GM12878 (cell line): Measurements from ENCODE around the gene RPL29. TPM values are rescaled to one million over a fixed set of nuclear protein-coding genes. Genes with fewer than 3 reads are reported as not detected.

ENCODE experiments used
- ATAC-seq: fragments of 200-7000 bp; cut with Tn5 transposase; 3 replicates; pipeline ENCODE4 v1.9.1; 2020; ENCODE audit warnings: mild to moderate bottlenecking, moderate library complexity
- BruUV-seq: library from RNA; stranded (reverse); fragments of 400-500 nt; replicated peaks from 2 replicates; lab custom pipeline; 2021; lab: Mats Ljungman, UMichigan
- CTCF ChIA-PET: fragments of 300-600 bp; sonication (Branson Sonifier 250); formaldehyde crosslinking; extraction: SDS; loops from one replicate; lab custom pipeline; 2021; ENCODE audit warnings: inconsistent platforms; lab: Yijun Ruan, JAX
- POLR2A ChIA-PET: fragments of 350-600 bp; formaldehyde crosslinking; extraction: SDS; loops from one replicate; lab custom pipeline; 2021; ENCODE audit warnings: inconsistent platforms; lab: Charles Lee
- RAD21 ChIA-PET: fragments of 300-600 bp; sonication (Branson Sonifier 250); formaldehyde crosslinking; loops from one replicate; lab custom pipeline; 2023; ENCODE audit warnings: antibody characterized with exemption; ENCODE audit not compliant: unreplicated experiment; lab: Charles Lee
- SMC1A ChIA-PET: fragments of 300-600 bp; sonication (Branson Sonifier 250); formaldehyde crosslinking; loops from one replicate; lab custom pipeline; 2023; ENCODE audit not compliant: unreplicated experiment, uncharacterized antibody; lab: Charles Lee
- DNase-seq: peaks from one replicate; pipeline ENCODE4 v3.0.0-alpha.2; 2011; ENCODE audit warnings: low read depth, low spot score
- FAIRE-seq: peaks from 3 replicates; lab custom pipeline; 2011; peaks lifted over from hg19 to GRCh38; lab: Jason Lieb, UNC
- H2AFZ ChIP-seq: 2 replicates; pipeline ENCODE4 v1.6.0; 2011; ENCODE audit warnings: low read depth, low read length, control low read depth; ENCODE audit not compliant: control insufficient read depth
- H3K27ac ChIP-seq: 2 replicates; pipeline ENCODE4 v1.5.1; 2011; ENCODE audit warnings: control low read depth; ENCODE audit not compliant: control insufficient read depth, insufficient read depth
- H3K27me3 ChIP-seq, 2 experiments: replicated peaks in 1 of 2; 2 replicates each; pipeline versions ENCODE4 v1.6.0 to v1.6.1; 2011; ENCODE audit warnings: low read length in 1 of 2; ENCODE audit not compliant: control insufficient read depth in 2 of 2, insufficient read depth in 2 of 2
- H3K36me3 ChIP-seq, 2 experiments: 2 replicates each; pipeline ENCODE4 v1.5.1; 2011; ENCODE audit warnings: low read length in 1 of 2; ENCODE audit not compliant: control insufficient read depth in 2 of 2, insufficient read depth in 2 of 2
- H3K4me1 ChIP-seq: 2 replicates; pipeline ENCODE4 v1.6.1; 2011; ENCODE audit warnings: mild to moderate bottlenecking, low read length, moderate library complexity, mixed read lengths; ENCODE audit not compliant: control insufficient read depth, insufficient read depth
- H3K4me2 ChIP-seq: 2 replicates; pipeline ENCODE4 v1.6.0; 2011; ENCODE audit warnings: control low read depth; ENCODE audit not compliant: control insufficient read depth, insufficient read depth
- H3K4me3 ChIP-seq: fragments of 200-600 bp; sonication (generic); 2 replicates; pipeline ENCODE4 v1.5.1; 2016
- H3K79me2 ChIP-seq: 2 replicates; pipeline ENCODE4 v1.6.0; 2011; ENCODE audit warnings: low read length; ENCODE audit not compliant: control insufficient read depth, insufficient read depth
- H3K9ac ChIP-seq: 2 replicates; pipeline ENCODE4 v1.8.0; 2011; ENCODE audit warnings: low read length, control low read depth, mixed read lengths; ENCODE audit not compliant: control insufficient read depth, insufficient read depth
- H3K9me3 ChIP-seq: replicated peaks from 3 replicates; pipeline ENCODE4 v1.5.1; 2011; ENCODE audit warnings: mild to moderate bottlenecking, low read length; ENCODE audit not compliant: control insufficient read depth, insufficient read depth
- H4K20me1 ChIP-seq: 2 replicates; pipeline ENCODE4 v1.6.0; 2011; ENCODE audit not compliant: control insufficient read depth, insufficient read depth
- GATAD2B ChIP-seq: fragments of 450-650 bp; conservative IDR thresholded peaks from 2 replicates; pipeline ENCODE4 v1.6.1; 2017; ENCODE audit warnings: low read depth, mild to moderate bottlenecking, moderate library complexity
- IKZF1 ChIP-seq: fragments of 450-650 bp; conservative IDR thresholded peaks from 2 replicates; pipeline ENCODE4 v1.6.1; 2017; ENCODE audit warnings: antibody characterized with exemption, mild to moderate bottlenecking
- JUND ChIP-seq: IDR thresholded peaks from 2 replicates; pipeline ENCODE4 v1.6.1; 2012; ENCODE audit warnings: low read depth, mild to moderate bottlenecking, low read length, improper control_type of control experiment, moderate library complexity
- NFYB ChIP-seq: IDR thresholded peaks from 2 replicates; pipeline ENCODE4 v1.6.1; 2011; ENCODE audit warnings: low read depth, mild to moderate bottlenecking, low read length, improper control_type of control experiment, moderate library complexity; ENCODE audit not compliant: insufficient read depth
- NR2C1 ChIP-seq: fragments of 450-650 bp; IDR thresholded peaks from 2 replicates; pipeline ENCODE4 v1.6.1; 2017; ENCODE audit warnings: antibody characterized with exemption, mild to moderate bottlenecking, moderate library complexity
- NR2F1 ChIP-seq: fragments of 450-650 bp; conservative IDR thresholded peaks from 2 replicates; pipeline ENCODE4 v1.6.1; 2017; ENCODE audit warnings: mild to moderate bottlenecking
- POLR2AphosphoS5 ChIP-seq: IDR thresholded peaks from 2 replicates; pipeline ENCODE4 v1.6.1; 2011; ENCODE audit warnings: mild to moderate bottlenecking, low read length, inconsistent platforms
- RAD21 ChIP-seq: IDR thresholded peaks from 2 replicates; pipeline ENCODE4 v1.6.1; 2011; ENCODE audit warnings: mild to moderate bottlenecking, low read depth, low read length, moderate library complexity; ENCODE audit not compliant: insufficient read depth
- RBBP5 ChIP-seq: fragments of 200-600 bp; sonication (generic); conservative IDR thresholded peaks from 2 replicates; pipeline ENCODE4 v1.6.1; 2016
- WGBS: methylation state at CpG from one replicate; pipeline ENCODE4 v1.1.6; 2016; ENCODE audit warnings: low lambda C conversion rate; ENCODE audit not compliant: insufficient replicate concordance, insufficient coverage; ENCODE audit errors: missing lambda C conversion rate; 5-methylcytosine and 5-hydroxymethylcytosine counted together
- in situ Hi-C: fragments of 300-500 bp; cut with MboI; formaldehyde crosslinking; loops from 9 replicates; pipeline ENCODE4 v1.14.3; 2018; ENCODE audit warnings: mixed read lengths
- intact Hi-C: fragments of 100-400 bp; cut with micrococcal nuclease; formaldehyde crosslinking; loops from one replicate; pipeline ENCODE4 v1.14.2; 2022; ENCODE audit not compliant: unreplicated experiment
- polyA plus RNA-seq, 11 experiments: library from polyadenylated mRNA; depleted of rRNA in 4 of 11; unstranded in 6 of 11; stranded (reverse) in 5 of 11; fragments of >200 nt; fragmentation: Nextera tagmentation in 4 of 11; fragmentation: Illumina TruSeq in 1 of 11; extraction: Ambion mirVana in 4 of 11; extraction: Trizol in 1 of 11; gene quantifications; 1 replicate in 1 of 11; 2 replicates in 10 of 11; pipeline versions ENCODE4 v1.2.1 to v1.2.3, GENCODE V29; 2011 to 2016; ENCODE audit warnings: inconsistent platforms in 2 of 11, missing spikeins in 2 of 11, low read depth in 1 of 11
- total RNA-seq, 4 experiments: library from RNA; depleted of rRNA in 3 of 4; stranded (reverse); fragments of >200 nt in 3 of 4; fragmentation: Illumina TruSeq in 1 of 4; extraction: Trizol in 1 of 4; gene quantifications; 2 replicates each; pipeline versions ENCODE4 v1.2.1 to v1.2.3, GENCODE V29; 2013 to 2021
- TF ChIP-seq, protein P1 (sequence below): fragments of 450-650 bp; IDR thresholded peaks from 2 replicates; pipeline ENCODE4 v1.6.1; 2016; ENCODE audit warnings: mild to moderate bottlenecking
- TF ChIP-seq, protein P2 (sequence below): IDR thresholded peaks from 2 replicates; pipeline ENCODE4 v1.6.1; 2011; ENCODE audit warnings: low read depth, mild to moderate bottlenecking, low read length, moderate library complexity, borderline replicate concordance; ENCODE audit errors: extremely low read depth

The RPL29 gene
- total and polyA plus RNA-seq, 10 of the 15 experiments (the other 5 are each of a cell fraction or from before 2014, with no cell fraction given), result 1,053 to 2,477 (median 1,657) TPM

DNA sequence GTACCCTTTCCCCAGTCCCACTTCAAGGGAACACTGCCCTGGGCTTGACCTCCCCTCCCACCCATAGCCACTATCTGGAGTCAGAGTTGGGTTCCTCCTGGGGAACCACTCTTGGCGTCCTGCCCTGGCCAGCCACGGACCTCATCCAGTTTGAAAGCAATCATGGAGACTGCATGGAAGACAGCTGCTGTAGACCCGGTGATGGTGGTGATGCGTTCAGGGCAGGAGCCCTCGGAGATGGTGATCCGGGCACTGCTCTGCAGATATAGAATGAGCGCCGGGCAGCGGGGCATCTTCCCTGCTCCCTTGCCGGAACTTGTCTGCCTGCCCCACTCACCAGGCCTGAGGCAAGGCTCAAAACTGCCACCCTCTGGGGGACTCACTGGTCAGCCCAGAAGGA, 35.3 kb downstream of the RPL29 start (continued):
- TF ChIP-seq POLR2AphosphoS5, result no peak
- no peak for TF ChIP-seq NR2F1
- no peak for TF ChIP-seq NFYB
- TF ChIP-seq RBBP5, result no peak
- no peak for TF ChIP-seq RAD21
- TF ChIP-seq, protein P1, sequence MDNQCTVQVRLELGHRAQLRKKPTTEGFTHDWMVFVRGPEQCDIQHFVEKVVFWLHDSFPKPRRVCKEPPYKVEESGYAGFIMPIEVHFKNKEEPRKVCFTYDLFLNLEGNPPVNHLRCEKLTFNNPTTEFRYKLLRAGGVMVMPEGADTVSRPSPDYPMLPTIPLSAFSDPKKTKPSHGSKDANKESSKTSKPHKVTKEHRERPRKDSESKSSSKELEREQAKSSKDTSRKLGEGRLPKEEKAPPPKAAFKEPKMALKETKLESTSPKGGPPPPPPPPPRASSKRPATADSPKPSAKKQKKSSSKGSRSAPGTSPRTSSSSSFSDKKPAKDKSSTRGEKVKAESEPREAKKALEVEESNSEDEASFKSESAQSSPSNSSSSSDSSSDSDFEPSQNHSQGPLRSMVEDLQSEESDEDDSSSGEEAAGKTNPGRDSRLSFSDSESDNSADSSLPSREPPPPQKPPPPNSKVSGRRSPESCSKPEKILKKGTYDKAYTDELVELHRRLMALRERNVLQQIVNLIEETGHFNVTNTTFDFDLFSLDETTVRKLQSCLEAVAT, result no peak
- no peak for TF ChIP-seq IKZF1
- TF ChIP-seq, protein P2, sequence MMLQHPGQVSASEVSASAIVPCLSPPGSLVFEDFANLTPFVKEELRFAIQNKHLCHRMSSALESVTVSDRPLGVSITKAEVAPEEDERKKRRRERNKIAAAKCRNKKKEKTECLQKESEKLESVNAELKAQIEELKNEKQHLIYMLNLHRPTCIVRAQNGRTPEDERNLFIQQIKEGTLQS, result no peak

DNA sequence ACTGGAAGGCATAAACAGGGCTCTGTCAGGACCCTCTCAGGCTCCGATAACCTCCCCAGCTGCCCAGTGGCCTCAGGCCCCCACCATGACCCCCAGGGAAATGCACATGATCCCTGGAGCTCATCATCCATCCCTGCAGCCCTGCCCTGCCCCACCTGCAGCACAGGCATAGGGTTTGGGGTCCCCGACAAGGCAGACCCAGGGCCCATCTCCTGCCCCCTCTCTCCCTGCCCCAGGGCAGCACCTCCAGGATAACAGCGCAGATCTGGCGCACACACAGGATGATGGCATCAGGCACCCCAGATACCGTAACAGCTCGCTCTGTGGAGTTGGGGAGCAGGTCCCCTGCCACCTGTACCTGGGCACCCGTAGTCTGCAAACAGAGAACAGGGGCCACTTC, 36.0 kb downstream of the RPL29 start:
- Histone ChIP-seq H2AFZ (no peak overlapping the region), H4K20me1 (no peaks in the 10 kb centered on the region), H3K9me3 (no peaks in the 10 kb centered on the region), H3K4me1 (no peaks in the 10 kb centered on the region), H3K4me2 (no peak overlapping the region), H3K79me2 (no peaks in the 10 kb centered on the region), H3K9ac (no peak overlapping the region), H3K27ac (no peak overlapping the region), H3K27me3 (peaks cover 0 to 5% of the 10 kb centered on the region in 2 experiments; a peak in 3 of 4 replicates), H3K36me3 (no peaks in the 10 kb centered on the region), H3K4me3 (no peak overlapping the region)
- no TSS peak for BruUV-seq
- SMC1A ChIA-PET, result no interaction called here
- intact Hi-C loops, result no loop called here
- ATAC-seq (no peak), DNase-seq (no peak), FAIRE-seq (no peak)
- in situ Hi-C loops, result no loop called here
- WGBS, result 77% methylated on average over 7 of the region's 7 CpGs
- TF ChIP-seq JUND, result no peak
- no peak for TF ChIP-seq GATAD2B
- no peak for TF ChIP-seq NR2C1
- CTCF ChIA-PET, result no interaction called here
- RAD21 ChIA-PET, result no interaction called here
- POLR2A ChIA-PET, result no interaction called here
